Measurements from ENCODE around the gene DEXI. TPM values are rescaled to one million over a fixed set of nuclear protein-coding genes. Genes with fewer than 3 reads are reported as not detected.
"Not testable (repeated sequence)": the region's sequence is repeated elsewhere in the genome, so short reads cannot be mapped to it uniquely, and the experiment has no call there.

The DEXI gene
- total RNA-seq, 4 donors from 2014 or later, result 36.2 to 76.4 (median 56.0) TPM

- 91% methylated on average over 2 to 5 of the region's 5 CpGs for WGBS, 2 donors (ENCODE audit: low coverage in 1 of 2)
- Histone ChIP-seq H3K9me3 (no peaks in the 10 kb centered on the region), H3K36me3 (peaks cover 0 to 26% (median 0%) of the 10 kb centered on the region in 4 donors), H3K27ac (no peak overlapping the region), H3K4me3 (no peak overlapping the region), H3K27me3 (no peaks in the 10 kb centered on the region), H3K4me1 (peaks cover 0 to 6% (median 1%) of the 10 kb centered on the region in 4 donors)
- intact Hi-C loops (cut with DNase I; ENCODE audit: low total_unique reads), result loop anchor here (10.0 kb wide), 1 partner anchor 102 kb away; no protein-coding TSS in a partner anchor
- DNase-seq, result no peak
- in situ Hi-C loops (cut with MboI; ENCODE audit: low pct_ligation_motif_present in 1 of 4, low pct_unique_long_range_greater_than_20kb in 1 of 4, low sequenced_read_pairs in 3 of 4), result loop anchor here in 1 of 4 donors (10.0 kb wide), 1 partner anchor 182 kb away; the partner anchor contains the start of gene NUBP1
- no peak for TF ChIP-seq EP300 (IDR thresholded peaks at IDR 0.05; ENCODE audit: low read depth)
- no peak for TF ChIP-seq POLR2AphosphoS5 (IDR thresholded peaks at IDR 0.05)
- TF ChIP-seq CTCF (IDR thresholded peaks at IDR 0.05), result no peak
- no peak for TF ChIP-seq POLR2A (IDR thresholded peaks at IDR 0.05)
Observed at GRCh38 chr16:10926867-10927266, 15.4 kb downstream of the DEXI start.

GRCh38 chr16:10926094-10926493, 16.2 kb downstream of the DEXI start:
- TF ChIP-seq POLR2A (IDR thresholded peaks at IDR 0.05) (no peak), CTCF (IDR thresholded peaks at IDR 0.05) (no peak)
- no peak for DNase-seq
- Histone ChIP-seq H3K4me1 (peaks cover 0 to 6% (median 2%) of the 10 kb centered on the region in 4 donors), H3K27me3 (no peaks in the 10 kb centered on the region), H3K36me3 (peaks cover 0 to 26% (median 0%) of the 10 kb centered on the region in 4 donors), H3K9me3 (no peaks in the 10 kb centered on the region), H3K27ac (no peak overlapping the region), H3K4me3 (no peak overlapping the region)
- in situ Hi-C loops (cut with MboI; ENCODE audit: low pct_ligation_motif_present in 1 of 4, low pct_unique_long_range_greater_than_20kb in 1 of 4, low sequenced_read_pairs in 3 of 4), result loop anchor here in 1 of 4 donors (10.0 kb wide), 1 partner anchor 181 kb away; the partner anchor contains the start of gene NUBP1
- intact Hi-C loops (cut with DNase I; ENCODE audit: low total_unique reads), result loop anchor here (10.0 kb wide), 1 partner anchor 101 kb away; no protein-coding TSS in a partner anchor
- 93% methylated on average over 4 of the region's 4 CpGs; no CpG with 5 or more reads in 1 of the 2 donors for WGBS, 2 donors (ENCODE audit: low coverage in 1 of 2)

- H3K9me3 ChIP-seq, H3K27ac ChIP-seq, DNase-seq, H3K4me1 ChIP-seq, H3K4me3 ChIP-seq, H3K27me3 ChIP-seq: not testable (repeated sequence)
- peaks cover 0 to 26% (median 0%) of the 10 kb centered on the region in 4 donors for H3K36me3 ChIP-seq
- intact Hi-C loops (cut with DNase I; ENCODE audit: low total_unique reads) (loop anchor here (10.0 kb wide), 1 partner anchor 100 kb away; no protein-coding TSS in a partner anchor), in situ Hi-C loops (cut with MboI; ENCODE audit: low pct_ligation_motif_present in 1 of 4, low pct_unique_long_range_greater_than_20kb in 1 of 4, low sequenced_read_pairs in 3 of 4) (loop anchor here in 1 of 4 donors (10.0 kb wide), 1 partner anchor 180 kb away; the partner anchor contains the start of gene NUBP1)
- 91% methylated on average over 3 of the region's 3 CpGs; no CpG with 5 or more reads in 1 of the 2 donors for WGBS, 2 donors (ENCODE audit: low coverage in 1 of 2)
Observed at GRCh38 chr16:10925285-10925684, 17.0 kb downstream of the DEXI start.

- Histone ChIP-seq H3K4me3 (no peak overlapping the region), H3K9me3 (no peaks in the 10 kb centered on the region), H3K27ac (peak overlapping the region in 2 of 4 donors; percentile 27 to 52), H3K4me1 (peaks cover 0 to 11% (median 2%) of the 10 kb centered on the region in 4 donors), H3K27me3 (no peaks in the 10 kb centered on the region), H3K36me3 (peaks cover 0 to 21% (median 0%) of the 10 kb centered on the region in 4 donors)
- in situ Hi-C loops (cut with MboI; ENCODE audit: low pct_ligation_motif_present in 1 of 4, low pct_unique_long_range_greater_than_20kb in 1 of 4, low sequenced_read_pairs in 3 of 4) (loop anchor here in 3 of 4 donors (10.0 to 25.0 kb wide), 4 partner anchors 161 to 411 kb away; partner anchors contain the start of gene NUBP1 (in 1 of the 3)), intact Hi-C loops (cut with DNase I; ENCODE audit: low total_unique reads) (loop anchor here (10.0 kb wide), 1 partner anchor 99 kb away; no protein-coding TSS in a partner anchor)
- TF ChIP-seq EP300 (IDR thresholded peaks at IDR 0.05; ENCODE audit: low read depth) (no peak), POLR2AphosphoS5 (IDR thresholded peaks at IDR 0.05) (no peak), POLR2A (IDR thresholded peaks at IDR 0.05) (no peak), CTCF (IDR thresholded peaks at IDR 0.05) (no peak)
- 49 to 100% methylated on average over 1 to 14 of the region's 14 CpGs for WGBS, 2 donors (ENCODE audit: low coverage in 1 of 2)
- DNase-seq, result peak; percentile 48
Observed at GRCh38 chr16:10923650-10924214, 18.5 kb downstream of the DEXI start.
